ENCODE results near the gene APBA2. TPM values are rescaled to one million over a fixed set of nuclear protein-coding genes. Genes with fewer than 3 reads are reported as not detected.

APBA2 gene
- total RNA-seq, 1 experiment from 2014 or later, result 0.31 TPM

GRCh38 chr15:28876131-28876844 lies 9.5 kb upstream of the APBA2 start:
- no peak overlapping the region for H3K27ac ChIP-seq (ENCODE audit: low read length)
- H3K36me3 ChIP-seq (ENCODE audit: control insufficient read depth, insufficient read depth, low read length), result no peaks in the 10 kb centered on the region
- no peak for ATAC-seq
- H3K4me3 ChIP-seq (ENCODE audit: low read depth in 2 of 2, low read length in 2 of 2), result no peak overlapping the region
- H3K9me3 ChIP-seq (ENCODE audit: control insufficient read depth, insufficient read depth, low read depth, low read length), result no peaks in the 10 kb centered on the region
- POLR2A ChIA-PET, result no interaction called here
- CTCF ChIA-PET, result no interaction called here
- no peaks in the 10 kb centered on the region for H3K4me1 ChIP-seq (ENCODE audit: control insufficient read depth, insufficient read depth, low read length)
- no TSS peak for BruUV-seq (replicated peaks)
- TF ChIP-seq CTCF (IDR thresholded peaks at IDR 0.05), result no peak
- TF ChIP-seq TCF7L2 (IDR thresholded peaks at IDR 0.05; ENCODE audit: low read depth, low read length), result no peak
- TF ChIP-seq SIN3A (IDR thresholded peaks at IDR 0.05; ENCODE audit: borderline replicate concordance, insufficient read depth, low read depth, low read length), result no peak
- in situ Hi-C loops (cut with HindIII; ENCODE audit: low pct_unique_long_range_greater_than_20kb, low sequenced_read_pairs), result no loop called here
- intact Hi-C loops (cut with micrococcal nuclease; ENCODE audit: unreplicated experiment), result no loop called here
- DNase-seq (ENCODE audit: low read depth, low spot score), result no peak
- H3K27me3 ChIP-seq (ENCODE audit: control insufficient read depth, insufficient read depth, low read length), result no peaks in the 10 kb centered on the region

GRCh38 chr15:28876845-28877185 lies 9.0 kb upstream of the APBA2 start:
- Histone ChIP-seq H3K9me3 (ENCODE audit: control insufficient read depth, insufficient read depth, low read depth, low read length) (no peaks in the 10 kb centered on the region), H3K27ac (ENCODE audit: low read length) (no peak overlapping the region), H3K4me3 (ENCODE audit: low read depth in 2 of 2, low read length in 2 of 2) (no peak overlapping the region), H3K36me3 (ENCODE audit: control insufficient read depth, insufficient read depth, low read length) (no peaks in the 10 kb centered on the region), H3K4me1 (ENCODE audit: control insufficient read depth, insufficient read depth, low read length) (no peaks in the 10 kb centered on the region), H3K27me3 (ENCODE audit: control insufficient read depth, insufficient read depth, low read length) (no peaks in the 10 kb centered on the region)
- ATAC-seq (no peak), DNase-seq (ENCODE audit: low read depth, low spot score) (no peak)
- in situ Hi-C loops (cut with HindIII; ENCODE audit: low pct_unique_long_range_greater_than_20kb, low sequenced_read_pairs) (no loop called here), intact Hi-C loops (cut with micrococcal nuclease; ENCODE audit: unreplicated experiment) (no loop called here)
- POLR2A ChIA-PET, result no interaction called here
- CTCF ChIA-PET, result no interaction called here
- TF ChIP-seq CTCF (IDR thresholded peaks at IDR 0.05) (no peak), SIN3A (IDR thresholded peaks at IDR 0.05; ENCODE audit: borderline replicate concordance, insufficient read depth, low read depth, low read length) (no peak), POLR2AphosphoS5 (IDR thresholded peaks at IDR 0.05; ENCODE audit: low read depth, low read length) (no peak), TCF7L2 (IDR thresholded peaks at IDR 0.05; ENCODE audit: low read depth, low read length) (no peak), REST (IDR thresholded peaks at IDR 0.05; ENCODE audit: insufficient read depth in 1 of 2, low read depth in 2 of 2, low read length in 1 of 2) (no peak)
- no TSS peak for BruUV-seq (replicated peaks)
